ENCODE data around the gene LRGUK. TPM values are rescaled to one million over a fixed set of nuclear protein-coding genes. Genes with fewer than 3 reads are reported as not detected.

The LRGUK gene
- total and polyA plus RNA-seq, 2 experiments from 2014 or later, result 2.4 to 7.1 TPM

DNA sequence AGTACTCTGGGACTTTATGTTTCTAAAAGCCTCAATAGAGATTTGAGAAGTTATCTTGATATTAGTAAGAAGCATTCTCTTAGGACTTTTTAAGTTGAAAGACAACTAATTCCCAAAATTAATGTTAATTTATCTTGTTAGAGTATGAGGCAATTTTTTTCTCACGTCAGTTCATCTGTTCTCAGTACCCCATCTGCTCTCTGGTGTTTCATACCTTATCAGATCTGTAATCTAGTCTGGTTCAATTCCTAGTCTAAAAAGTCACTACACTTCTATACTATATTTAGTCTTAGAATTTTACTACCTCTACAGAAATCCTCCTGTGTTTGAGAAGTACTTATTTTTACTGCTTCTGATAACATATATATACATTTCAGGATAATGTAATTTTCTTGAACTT, 66.1 kb downstream of the LRGUK start:
- Histone ChIP-seq H3K4me2 (no peak overlapping the region), H3K4me3 (no peak overlapping the region), H3K9me2 (ENCODE audit: insufficient read depth) (no peaks in the 10 kb centered on the region), H3K27ac (ENCODE audit: low read depth) (no peak overlapping the region), H2AFZ (no peak overlapping the region), H3K4me1 (ENCODE audit: insufficient read depth) (peaks cover 26% of the 10 kb centered on the region), H4K20me1 (replicated peaks; ENCODE audit: insufficient read depth) (no peaks in the 10 kb centered on the region), H3K27me3 (ENCODE audit: insufficient read depth) (no peaks in the 10 kb centered on the region), H3F3A (replicated peaks; ENCODE audit: low read depth) (no peaks in the 10 kb centered on the region), H3K36me3 (ENCODE audit: insufficient read depth) (0 out of 2 replicates have a peak, but pooled peaks cover under 1% of the 10 kb centered on the region), H3K79me2 (replicated peaks; ENCODE audit: insufficient read depth) (no peaks in the 10 kb centered on the region)
- peaks cover 6% of the 10 kb centered on the region for H3K27me3 Mint-ChIP-seq (ENCODE audit: insufficient read depth, low read depth, poor library complexity)
- no peak for DNase-seq (ENCODE audit: low spot score)
- no peaks in the 10 kb centered on the region for H3K36me3 Mint-ChIP-seq (ENCODE audit: low read depth)
- no peaks in the 10 kb centered on the region for H3K9me3 Mint-ChIP-seq
- peaks cover 27% of the 10 kb centered on the region for H3K4me1 Mint-ChIP-seq
- no peak overlapping the region for H3K4me3 Mint-ChIP-seq
- H3K27ac Mint-ChIP-seq, result no peak overlapping the region
- no peak for ATAC-seq
- TF ChIP-seq REST (IDR thresholded peaks at IDR 0.05; ENCODE audit: unreplicated experiment) (no peak), ETS1 (IDR thresholded peaks at IDR 0.05) (no peak), JUNB (IDR thresholded peaks at IDR 0.05; ENCODE audit: unreplicated experiment) (no peak), NANOG (IDR thresholded peaks at IDR 0.05; ENCODE audit: borderline replicate concordance) (no peak), EZH2phosphoT487 (IDR thresholded peaks at IDR 0.05; ENCODE audit: unreplicated experiment) (no peak), STAT1 (IDR thresholded peaks at IDR 0.05; ENCODE audit: unreplicated experiment) (no peak), CREB1 (CRISPR knock-in tag; IDR thresholded peaks at IDR 0.05; ENCODE audit: low read depth) (no peak), ZNF114 (CRISPR knock-in tag; IDR thresholded peaks at IDR 0.05) (no peak), POLR2AphosphoS5 (IDR thresholded peaks at IDR 0.05; ENCODE audit: low read depth) (no peak), EZH2 (IDR thresholded peaks at IDR 0.05; ENCODE audit: low read depth, unreplicated experiment) (no peak), ZNF331 (CRISPR knock-in tag; IDR thresholded peaks at IDR 0.05; ENCODE audit: low read depth) (no peak)
- TF ChIP-seq, protein P1, sequence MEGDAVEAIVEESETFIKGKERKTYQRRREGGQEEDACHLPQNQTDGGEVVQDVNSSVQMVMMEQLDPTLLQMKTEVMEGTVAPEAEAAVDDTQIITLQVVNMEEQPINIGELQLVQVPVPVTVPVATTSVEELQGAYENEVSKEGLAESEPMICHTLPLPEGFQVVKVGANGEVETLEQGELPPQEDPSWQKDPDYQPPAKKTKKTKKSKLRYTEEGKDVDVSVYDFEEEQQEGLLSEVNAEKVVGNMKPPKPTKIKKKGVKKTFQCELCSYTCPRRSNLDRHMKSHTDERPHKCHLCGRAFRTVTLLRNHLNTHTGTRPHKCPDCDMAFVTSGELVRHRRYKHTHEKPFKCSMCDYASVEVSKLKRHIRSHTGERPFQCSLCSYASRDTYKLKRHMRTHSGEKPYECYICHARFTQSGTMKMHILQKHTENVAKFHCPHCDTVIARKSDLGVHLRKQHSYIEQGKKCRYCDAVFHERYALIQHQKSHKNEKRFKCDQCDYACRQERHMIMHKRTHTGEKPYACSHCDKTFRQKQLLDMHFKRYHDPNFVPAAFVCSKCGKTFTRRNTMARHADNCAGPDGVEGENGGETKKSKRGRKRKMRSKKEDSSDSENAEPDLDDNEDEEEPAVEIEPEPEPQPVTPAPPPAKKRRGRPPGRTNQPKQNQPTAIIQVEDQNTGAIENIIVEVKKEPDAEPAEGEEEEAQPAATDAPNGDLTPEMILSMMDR (conservative IDR thresholded peaks at IDR 0.05; ENCODE audit: low read depth in 2 of 2), result no peak
- TF ChIP-seq, protein P2, sequence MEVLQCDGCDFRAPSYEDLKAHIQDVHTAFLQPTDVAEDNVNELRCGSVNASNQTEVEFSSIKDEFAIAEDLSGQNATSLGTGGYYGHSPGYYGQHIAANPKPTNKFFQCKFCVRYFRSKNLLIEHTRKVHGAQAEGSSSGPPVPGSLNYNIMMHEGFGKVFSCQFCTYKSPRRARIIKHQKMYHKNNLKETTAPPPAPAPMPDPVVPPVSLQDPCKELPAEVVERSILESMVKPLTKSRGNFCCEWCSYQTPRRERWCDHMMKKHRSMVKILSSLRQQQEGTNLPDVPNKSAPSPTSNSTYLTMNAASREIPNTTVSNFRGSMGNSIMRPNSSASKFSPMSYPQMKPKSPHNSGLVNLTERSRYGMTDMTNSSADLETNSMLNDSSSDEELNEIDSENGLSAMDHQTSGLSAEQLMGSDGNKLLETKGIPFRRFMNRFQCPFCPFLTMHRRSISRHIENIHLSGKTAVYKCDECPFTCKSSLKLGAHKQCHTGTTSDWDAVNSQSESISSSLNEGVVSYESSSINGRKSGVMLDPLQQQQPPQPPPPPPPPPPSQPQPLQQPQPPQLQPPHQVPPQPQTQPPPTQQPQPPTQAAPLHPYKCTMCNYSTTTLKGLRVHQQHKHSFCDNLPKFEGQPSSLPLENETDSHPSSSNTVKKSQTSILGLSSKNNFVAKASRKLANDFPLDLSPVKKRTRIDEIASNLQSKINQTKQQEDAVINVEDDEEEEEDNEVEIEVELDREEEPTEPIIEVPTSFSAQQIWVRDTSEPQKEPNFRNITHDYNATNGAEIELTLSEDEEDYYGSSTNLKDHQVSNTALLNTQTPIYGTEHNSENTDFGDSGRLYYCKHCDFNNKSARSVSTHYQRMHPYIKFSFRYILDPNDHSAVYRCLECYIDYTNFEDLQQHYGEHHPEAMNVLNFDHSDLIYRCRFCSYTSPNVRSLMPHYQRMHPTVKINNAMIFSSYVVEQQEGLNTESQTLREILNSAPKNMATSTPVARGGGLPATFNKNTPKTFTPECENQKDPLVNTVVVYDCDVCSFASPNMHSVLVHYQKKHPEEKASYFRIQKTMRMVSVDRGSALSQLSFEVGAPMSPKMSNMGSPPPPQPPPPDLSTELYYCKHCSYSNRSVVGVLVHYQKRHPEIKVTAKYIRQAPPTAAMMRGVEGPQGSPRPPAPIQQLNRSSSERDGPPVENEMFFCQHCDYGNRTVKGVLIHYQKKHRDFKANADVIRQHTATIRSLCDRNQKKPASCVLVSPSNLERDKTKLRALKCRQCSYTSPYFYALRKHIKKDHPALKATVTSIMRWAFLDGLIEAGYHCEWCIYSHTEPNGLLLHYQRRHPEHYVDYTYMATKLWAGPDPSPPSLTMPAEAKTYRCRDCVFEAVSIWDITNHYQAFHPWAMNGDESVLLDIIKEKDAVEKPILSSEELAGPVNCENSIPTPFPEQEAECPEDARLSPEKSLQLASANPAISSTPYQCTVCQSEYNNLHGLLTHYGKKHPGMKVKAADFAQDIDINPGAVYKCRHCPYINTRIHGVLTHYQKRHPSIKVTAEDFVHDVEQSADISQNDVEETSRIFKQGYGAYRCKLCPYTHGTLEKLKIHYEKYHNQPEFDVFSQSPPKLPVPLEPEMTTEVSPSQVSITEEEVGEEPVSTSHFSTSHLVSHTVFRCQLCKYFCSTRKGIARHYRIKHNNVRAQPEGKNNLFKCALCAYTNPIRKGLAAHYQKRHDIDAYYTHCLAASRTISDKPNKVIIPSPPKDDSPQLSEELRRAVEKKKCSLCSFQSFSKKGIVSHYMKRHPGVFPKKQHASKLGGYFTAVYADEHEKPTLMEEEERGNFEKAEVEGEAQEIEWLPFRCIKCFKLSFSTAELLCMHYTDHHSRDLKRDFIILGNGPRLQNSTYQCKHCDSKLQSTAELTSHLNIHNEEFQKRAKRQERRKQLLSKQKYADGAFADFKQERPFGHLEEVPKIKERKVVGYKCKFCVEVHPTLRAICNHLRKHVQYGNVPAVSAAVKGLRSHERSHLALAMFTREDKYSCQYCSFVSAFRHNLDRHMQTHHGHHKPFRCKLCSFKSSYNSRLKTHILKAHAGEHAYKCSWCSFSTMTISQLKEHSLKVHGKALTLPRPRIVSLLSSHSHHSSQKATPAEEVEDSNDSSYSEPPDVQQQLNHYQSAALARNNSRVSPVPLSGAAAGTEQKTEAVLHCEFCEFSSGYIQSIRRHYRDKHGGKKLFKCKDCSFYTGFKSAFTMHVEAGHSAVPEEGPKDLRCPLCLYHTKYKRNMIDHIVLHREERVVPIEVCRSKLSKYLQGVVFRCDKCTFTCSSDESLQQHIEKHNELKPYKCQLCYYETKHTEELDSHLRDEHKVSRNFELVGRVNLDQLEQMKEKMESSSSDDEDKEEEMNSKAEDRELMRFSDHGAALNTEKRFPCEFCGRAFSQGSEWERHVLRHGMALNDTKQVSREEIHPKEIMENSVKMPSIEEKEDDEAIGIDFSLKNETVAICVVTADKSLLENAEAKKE (CRISPR knock-in tag; IDR thresholded peaks at IDR 0.05), result no peak
